ENCODE data around the gene KLF16.

KLF16 gene

DNA sequence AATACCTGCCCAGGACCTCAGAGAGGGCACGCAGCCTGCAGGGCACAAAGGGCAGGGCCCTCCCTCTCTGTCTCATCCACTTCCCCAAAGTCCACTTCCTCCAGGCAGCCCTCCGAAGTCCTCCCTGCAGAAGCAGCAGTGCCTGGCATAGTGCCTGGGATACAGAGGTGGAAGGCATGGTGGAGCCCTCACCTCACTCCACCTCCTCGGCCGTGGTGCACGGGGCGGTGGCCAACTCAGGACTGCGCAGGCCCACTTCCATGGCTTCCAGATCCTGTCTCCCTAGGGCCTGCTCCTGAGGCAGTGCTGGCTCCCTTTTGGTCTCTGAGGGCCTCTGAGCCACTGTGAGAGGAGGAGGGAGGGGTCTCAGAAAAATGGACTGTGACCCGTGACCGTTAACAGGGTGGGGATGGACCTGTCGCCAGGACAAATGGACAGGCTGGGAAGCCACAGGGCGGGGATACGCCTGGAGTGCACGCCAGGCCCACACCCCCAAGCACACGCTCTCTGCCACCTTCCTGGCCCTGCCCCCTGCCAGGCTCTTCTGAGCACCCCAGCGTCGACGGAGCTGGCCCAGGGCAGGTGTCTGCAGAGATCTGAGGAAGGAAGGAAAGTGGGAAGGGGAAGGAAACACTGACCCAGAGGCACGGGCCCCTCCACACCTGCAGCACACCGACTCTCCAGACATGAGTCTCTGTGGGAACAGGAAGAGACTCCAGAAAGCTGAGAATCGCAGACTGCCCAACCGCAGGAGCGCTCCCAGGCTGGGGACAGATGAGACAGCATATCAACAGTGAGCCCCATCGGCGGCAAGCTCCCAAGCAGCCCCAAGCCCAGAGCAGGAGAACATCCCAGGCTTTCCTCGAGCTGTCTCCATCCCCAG is 23.5 kb downstream of the KLF16 start:
- peaks cover 32% of the 10 kb centered on the region for H3K4me1 Mint-ChIP-seq
- H3K4me3 Mint-ChIP-seq = no peak overlapping the region
- H3K36me3 Mint-ChIP-seq (ENCODE audit: low read depth) = no peaks in the 10 kb centered on the region
- H3K9me3 Mint-ChIP-seq = no peaks in the 10 kb centered on the region
- no peaks in the 10 kb centered on the region for H3K27me3 Mint-ChIP-seq
- no peak for ATAC-seq
- H3K27ac Mint-ChIP-seq = no peak overlapping the region
- no peak for DNase-seq

- H3K9me3 Mint-ChIP-seq = no peaks in the 10 kb centered on the region
- DNase-seq (peak; percentile 79), ATAC-seq (peak; percentile 44)
- H3K27ac Mint-ChIP-seq = no peak overlapping the region
- H3K36me3 Mint-ChIP-seq (ENCODE audit: low read depth) = no peaks in the 10 kb centered on the region
- no peaks in the 10 kb centered on the region for H3K27me3 Mint-ChIP-seq
- H3K4me1 Mint-ChIP-seq = peaks cover 18% of the 10 kb centered on the region
- H3K4me3 Mint-ChIP-seq = no peak overlapping the region
These were observed 25.7 kb downstream of the KLF16 start for GRCh38 chr19:1837625-1838105.

GRCh38 chr19:1837222-1837565 is 26.2 kb downstream of the KLF16 start:
- ATAC-seq (no peak), DNase-seq (no peak)
- Mint-ChIP-seq H3K9me3 (no peaks in the 10 kb centered on the region), H3K36me3 (ENCODE audit: low read depth) (no peaks in the 10 kb centered on the region), H3K4me3 (no peak overlapping the region), H3K4me1 (peaks cover 15% of the 10 kb centered on the region), H3K27ac (no peak overlapping the region), H3K27me3 (no peaks in the 10 kb centered on the region)

DNA sequence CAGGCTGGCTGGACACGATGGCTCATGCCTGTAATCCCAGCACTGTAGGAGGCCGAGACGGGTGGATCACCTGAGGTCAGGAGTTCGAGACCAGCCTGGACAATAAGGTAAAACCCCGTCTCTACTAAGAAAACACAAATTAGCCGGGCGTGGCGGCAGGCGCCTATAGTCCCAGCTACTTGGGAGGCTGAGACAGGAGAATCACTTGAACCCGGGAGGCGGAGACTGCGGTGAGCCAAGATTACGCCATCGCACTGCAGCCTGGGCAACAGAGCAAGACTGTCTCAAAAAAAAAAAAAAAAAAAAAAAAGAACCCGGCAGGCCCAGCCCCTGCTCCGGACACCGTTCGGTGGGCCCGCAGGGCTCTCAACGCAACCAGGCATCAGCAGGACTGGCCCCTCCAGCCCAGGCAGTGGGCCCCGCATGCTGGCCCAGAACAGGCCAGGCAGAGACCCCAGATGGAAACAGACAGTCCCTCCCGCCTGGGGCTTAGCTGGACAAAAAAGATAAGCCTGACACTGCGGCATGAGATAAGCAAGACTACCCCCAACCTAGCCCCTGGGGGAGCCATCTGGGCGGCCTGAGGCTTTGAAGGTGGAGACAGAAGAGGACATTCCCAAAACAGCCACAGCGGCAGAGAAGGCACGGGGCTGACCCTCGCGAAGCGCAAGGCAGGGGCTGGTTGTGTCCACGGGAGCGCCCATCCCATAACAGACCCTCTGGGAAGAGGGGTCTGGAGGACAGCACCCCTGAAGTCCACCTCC is 26.7 kb downstream of the KLF16 start:
- H3K27ac Mint-ChIP-seq = no peak overlapping the region
- DNase-seq = no peak
- no peaks in the 10 kb centered on the region for H3K27me3 Mint-ChIP-seq
- H3K9me3 Mint-ChIP-seq = no peaks in the 10 kb centered on the region
- peaks cover 12% of the 10 kb centered on the region for H3K4me1 Mint-ChIP-seq
- no peak for ATAC-seq
- H3K4me3 Mint-ChIP-seq = no peak overlapping the region
- H3K36me3 Mint-ChIP-seq (ENCODE audit: low read depth) = no peaks in the 10 kb centered on the region

DNA sequence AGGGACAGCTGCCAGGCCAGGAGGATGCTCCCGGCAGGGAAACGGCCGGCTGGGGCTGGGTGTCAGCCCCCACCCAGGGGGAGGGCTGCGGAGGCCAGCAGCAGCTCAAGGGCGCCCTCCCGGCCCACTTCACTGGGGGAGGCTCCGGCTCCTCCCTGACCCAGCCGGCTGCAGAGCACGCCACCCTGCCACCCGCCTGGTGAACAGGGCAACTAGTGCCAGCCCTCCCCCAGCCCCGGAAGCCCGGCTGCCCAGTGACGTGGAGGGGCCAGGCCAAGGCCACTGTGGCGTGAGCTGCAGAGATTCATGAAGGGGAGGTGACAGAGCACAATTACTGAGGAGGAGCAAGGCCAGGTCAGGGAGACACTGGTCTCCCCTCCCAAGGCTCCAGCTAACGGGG is 29.8 kb downstream of the KLF16 start:
- H3K27me3 Mint-ChIP-seq = no peaks in the 10 kb centered on the region
- peaks cover 7% of the 10 kb centered on the region for H3K4me1 Mint-ChIP-seq
- no peak overlapping the region for H3K27ac Mint-ChIP-seq
- DNase-seq (no peak), ATAC-seq (no peak)
- no peaks in the 10 kb centered on the region for H3K9me3 Mint-ChIP-seq
- no peaks in the 10 kb centered on the region for H3K36me3 Mint-ChIP-seq (ENCODE audit: low read depth)
- no peak overlapping the region for H3K4me3 Mint-ChIP-seq

DNA sequence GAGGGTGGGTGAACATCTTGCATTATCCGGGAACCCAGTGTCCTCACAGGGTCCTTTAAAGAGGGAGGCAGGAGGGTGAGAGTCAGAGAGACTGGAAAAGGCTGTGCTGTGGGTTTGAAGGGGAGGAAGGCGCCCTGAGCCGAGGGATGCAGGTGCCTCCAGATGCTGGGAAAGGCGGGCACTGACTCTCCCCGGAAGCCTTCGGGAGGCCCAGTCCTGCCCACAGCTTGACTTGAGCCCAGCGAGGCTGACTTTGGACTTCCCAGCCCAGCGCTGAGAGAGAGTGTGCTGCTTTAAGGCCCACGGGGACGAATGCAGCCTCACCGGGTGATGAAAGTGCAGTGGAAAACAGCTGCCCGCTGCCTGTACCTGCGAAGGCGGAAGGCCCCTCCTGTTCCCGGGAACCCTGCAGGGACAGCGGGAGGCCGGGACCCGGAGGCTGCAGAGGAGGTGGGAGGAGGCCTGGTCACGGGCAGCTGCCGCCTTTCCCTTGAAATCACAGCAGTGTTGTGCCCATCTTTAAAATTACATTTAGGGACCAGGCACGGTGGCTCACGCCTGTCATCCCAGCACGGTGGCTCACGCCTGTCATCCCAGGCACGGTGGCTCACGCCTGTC is 31.2 kb downstream of the KLF16 start:
- ATAC-seq = no peak
- Mint-ChIP-seq H3K4me3 (no peak overlapping the region), H3K27ac (no peak overlapping the region), H3K4me1 (peaks cover 4% of the 10 kb centered on the region), H3K27me3 (no peaks in the 10 kb centered on the region), H3K9me3 (no peaks in the 10 kb centered on the region), H3K36me3 (ENCODE audit: low read depth) (no peaks in the 10 kb centered on the region)
- DNase-seq = no peak

- Mint-ChIP-seq H3K9me3 (no peaks in the 10 kb centered on the region), H3K27me3 (no peaks in the 10 kb centered on the region), H3K4me3 (no peak overlapping the region), H3K27ac (no peak overlapping the region), H3K36me3 (ENCODE audit: low read depth) (no peaks in the 10 kb centered on the region), H3K4me1 (peaks cover under 1% of the 10 kb centered on the region)
- no peak for DNase-seq
- ATAC-seq = no peak
These were observed 32.4 kb downstream of the KLF16 start for GRCh38 chr19:1830978-1831377.

DNA sequence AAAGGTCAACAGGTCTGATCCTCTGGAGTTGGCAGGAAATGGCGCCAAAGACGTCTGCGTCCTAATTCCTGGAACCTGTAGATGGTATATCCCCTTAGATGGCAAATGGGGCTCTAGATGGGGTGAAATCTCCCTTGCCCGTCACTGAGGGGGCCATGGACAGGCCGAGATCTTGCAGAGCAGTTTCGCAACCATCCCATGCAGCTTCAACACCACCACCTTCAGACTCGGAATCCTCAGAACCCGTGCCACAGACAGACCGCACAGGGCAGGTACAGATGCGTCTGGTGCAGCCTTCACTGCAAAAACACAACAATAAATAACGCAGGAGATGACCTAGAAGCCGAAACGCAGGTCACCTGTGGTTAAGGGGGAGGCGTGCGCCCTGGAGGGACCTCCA is 32.8 kb downstream of the KLF16 start:
- Mint-ChIP-seq H3K4me3 (no peak overlapping the region), H3K36me3 (ENCODE audit: low read depth) (peaks cover 2% of the 10 kb centered on the region), H3K27ac (no peak overlapping the region), H3K27me3 (no peaks in the 10 kb centered on the region), H3K9me3 (no peaks in the 10 kb centered on the region), H3K4me1 (no peaks in the 10 kb centered on the region)
- DNase-seq (no peak), ATAC-seq (no peak)

GRCh38 chr19:1829958-1830357 is 33.4 kb downstream of the KLF16 start:
- H3K4me1 Mint-ChIP-seq = no peaks in the 10 kb centered on the region
- DNase-seq (no peak), ATAC-seq (no peak)
- H3K9me3 Mint-ChIP-seq = no peaks in the 10 kb centered on the region
- H3K27ac Mint-ChIP-seq = no peak overlapping the region
- no peak overlapping the region for H3K4me3 Mint-ChIP-seq
- H3K36me3 Mint-ChIP-seq (ENCODE audit: low read depth) = peaks cover 2% of the 10 kb centered on the region
- no peaks in the 10 kb centered on the region for H3K27me3 Mint-ChIP-seq

- Mint-ChIP-seq H3K9me3 (no peaks in the 10 kb centered on the region), H3K27ac (no peak overlapping the region), H3K36me3 (ENCODE audit: low read depth) (peaks cover 5% of the 10 kb centered on the region), H3K4me1 (no peaks in the 10 kb centered on the region), H3K4me3 (no peak overlapping the region), H3K27me3 (no peaks in the 10 kb centered on the region)
- DNase-seq = no peak
- ATAC-seq = no peak
These were observed 34.8 kb downstream of the KLF16 start for GRCh38 chr19:1828279-1829238.

DNA sequence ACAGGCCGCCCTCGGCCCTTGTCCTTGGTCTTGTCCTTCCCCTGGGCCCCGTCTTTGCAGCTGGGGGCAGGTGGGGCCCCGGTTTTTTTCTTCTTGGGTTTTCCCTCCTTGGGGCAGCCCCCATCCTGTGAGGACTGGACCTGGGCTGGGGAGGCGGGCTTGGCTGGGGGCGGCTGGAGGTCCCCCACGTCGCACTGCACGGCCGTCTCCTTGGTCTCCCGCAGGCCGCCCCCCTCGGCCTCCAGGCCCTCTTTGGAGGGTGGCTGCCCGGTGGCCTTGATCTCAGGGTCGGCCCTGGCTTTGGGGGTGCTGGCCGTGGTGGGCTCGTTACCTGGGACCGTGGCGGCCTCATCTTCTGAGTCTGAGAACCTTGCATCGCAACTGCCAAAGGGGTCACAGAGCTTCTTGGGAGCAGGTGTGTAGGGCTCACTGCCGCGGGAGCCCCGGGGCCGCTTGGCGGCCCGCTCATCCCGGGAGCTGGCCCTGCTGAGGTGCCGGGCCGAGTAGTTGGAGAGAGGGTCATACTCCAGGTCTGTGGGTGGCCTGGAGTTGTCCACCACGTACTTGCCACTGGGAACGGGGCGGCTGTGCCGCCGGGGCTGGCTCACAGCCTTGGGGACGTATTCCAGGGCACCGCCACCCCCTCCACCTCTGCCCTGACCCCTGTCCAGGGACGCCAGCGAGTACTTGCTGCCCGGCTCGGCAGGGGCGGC is 35.7 kb downstream of the KLF16 start:
- ATAC-seq (peak; percentile 3), DNase-seq (no peak)
- Mint-ChIP-seq H3K27ac (no peak overlapping the region), H3K27me3 (no peaks in the 10 kb centered on the region), H3K4me3 (no peak overlapping the region), H3K9me3 (no peaks in the 10 kb centered on the region), H3K36me3 (ENCODE audit: low read depth) (peaks cover 5% of the 10 kb centered on the region), H3K4me1 (no peaks in the 10 kb centered on the region)

DNA sequence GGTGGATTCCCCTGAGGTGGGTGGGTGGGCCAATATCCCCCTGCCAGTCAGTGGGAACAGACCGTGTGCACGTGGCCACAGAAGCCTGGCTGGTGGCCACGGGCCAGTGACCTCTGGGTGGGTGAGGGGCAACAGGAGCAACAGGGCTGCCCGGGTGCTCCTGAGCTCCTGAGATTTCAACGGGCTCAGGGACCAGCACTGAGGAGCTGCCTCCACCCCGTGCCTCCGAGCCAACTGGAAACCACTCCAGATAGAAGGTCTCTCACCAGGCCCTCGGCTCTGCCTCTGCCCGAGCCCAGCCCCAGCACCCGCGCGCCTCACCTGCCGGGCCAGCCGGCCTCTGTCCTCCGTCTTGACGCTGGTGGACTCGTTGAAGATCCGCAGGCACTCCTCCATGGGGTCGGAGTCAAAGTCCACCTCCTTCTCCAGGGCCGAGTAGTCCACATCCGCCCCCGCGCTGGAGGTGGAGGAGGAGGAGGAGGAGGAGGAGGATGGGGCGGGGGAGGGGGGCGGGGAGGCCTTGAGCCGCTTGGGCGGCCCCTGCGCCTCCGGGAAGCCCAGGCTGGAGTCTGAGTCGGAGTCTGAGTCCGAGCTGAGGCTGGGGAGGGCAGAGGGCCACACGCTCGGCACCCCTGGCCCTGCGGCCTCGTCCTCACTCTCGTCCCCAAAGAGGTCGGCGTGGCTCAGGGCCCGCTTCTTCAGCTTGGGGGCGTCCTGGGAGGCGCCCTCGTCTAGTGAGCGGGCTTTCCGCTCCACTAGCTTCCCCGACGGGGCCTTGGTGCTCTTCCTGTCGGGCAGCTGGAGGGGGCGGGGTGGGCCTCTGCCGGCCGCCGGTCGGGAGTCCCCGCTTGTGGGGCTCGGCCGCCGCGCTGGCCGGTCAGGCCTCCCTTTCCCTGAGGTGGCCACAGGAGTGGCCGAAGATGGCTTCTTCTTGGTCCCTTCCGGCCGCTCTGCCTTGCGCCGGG is 36.5 kb downstream of the KLF16 start:
- Mint-ChIP-seq H3K9me3 (no peaks in the 10 kb centered on the region), H3K27me3 (no peaks in the 10 kb centered on the region), H3K4me1 (no peaks in the 10 kb centered on the region), H3K36me3 (ENCODE audit: low read depth) (peaks cover 8% of the 10 kb centered on the region), H3K27ac (no peak overlapping the region), H3K4me3 (no peak overlapping the region)
- ATAC-seq (no peak), DNase-seq (no peak)

All from activated naive CD8-positive, alpha-beta T cell treated with anti-CD3 and anti-CD28 coated beads, Interleukin-2, amount 50 U/mL, for 24 hours (primary cell).